Choroid plexus epithelial cell (primary cell): ENCODE data around the gene ST6GALNAC6.
A peak's percentile ranks its signal among the peaks of the same experiment; 100 is the strongest.

ENCODE experiments used
- DNase-seq: peaks from one replicate; pipeline ENCODE4 v3.0.0-alpha.2; 2010; ENCODE audit warnings: low read depth
- H3K4me3 ChIP-seq: 2 replicates; pipeline ENCODE4 v1.5.1; 2011; ENCODE audit warnings: low read depth, mild to moderate bottlenecking, control low read depth, low read length, moderate library complexity
- CTCF ChIP-seq: conservative IDR thresholded peaks from 2 replicates; pipeline ENCODE4 v1.5.1; 2011; ENCODE audit warnings: low read depth, mild to moderate bottlenecking, control low read depth, inconsistent platforms, low read length, moderate library complexity

The ST6GALNAC6 gene

GRCh38 chr9:127899128-127899943 lies at the start of gene ST6GALNAC6:
Gene ST6GALNAC6 (minus strand): TSS chr9:127899603. CDS start chr9:127897981, 1,622 bp downstream.
- DNase-seq, result peak; percentile 77
- H3K4me3 ChIP-seq, result peak within 1 kb of the TSS; percentile 90
- TF ChIP-seq CTCF, result no peak

GRCh38 chr9:127947841-127948710 lies 48.7 kb upstream of the ST6GALNAC6 start:
- no peak for TF ChIP-seq CTCF

GRCh38 chr9:127946728-127947127 lies 47.3 kb upstream of the ST6GALNAC6 start:
- DNase-seq, result no peak
- H3K4me3 ChIP-seq, result no peak overlapping the region

More at GRCh38 chr9:127947841-127948710, 48.7 kb upstream of the ST6GALNAC6 start:
- H3K4me3 ChIP-seq, result no peak overlapping the region
- no peak for DNase-seq

GRCh38 chr9:127945942-127946341 lies 46.5 kb upstream of the ST6GALNAC6 start:
- H3K4me3 ChIP-seq, result no peak overlapping the region
- TF ChIP-seq CTCF, result no peak
- no peak for DNase-seq

More at GRCh38 chr9:127946728-127947127, 47.3 kb upstream of the ST6GALNAC6 start:
- TF ChIP-seq CTCF, result no peak

GRCh38 chr9:127945338-127945737 lies 45.9 kb upstream of the ST6GALNAC6 start:
- no peak for TF ChIP-seq CTCF
- no peak overlapping the region for H3K4me3 ChIP-seq
- DNase-seq, result no peak

- DNase-seq, result no peak
- TF ChIP-seq CTCF, result no peak
- H3K4me3 ChIP-seq, result no peak overlapping the region
Observed at GRCh38 chr9:127944586-127945218, 45.3 kb upstream of the ST6GALNAC6 start.
